Measurements from ENCODE around the gene CDK9.
"Not testable (repeated sequence)": the region's sequence is repeated elsewhere in the genome, so short reads cannot be mapped to it uniquely, and the experiment has no call there.

DNA sequence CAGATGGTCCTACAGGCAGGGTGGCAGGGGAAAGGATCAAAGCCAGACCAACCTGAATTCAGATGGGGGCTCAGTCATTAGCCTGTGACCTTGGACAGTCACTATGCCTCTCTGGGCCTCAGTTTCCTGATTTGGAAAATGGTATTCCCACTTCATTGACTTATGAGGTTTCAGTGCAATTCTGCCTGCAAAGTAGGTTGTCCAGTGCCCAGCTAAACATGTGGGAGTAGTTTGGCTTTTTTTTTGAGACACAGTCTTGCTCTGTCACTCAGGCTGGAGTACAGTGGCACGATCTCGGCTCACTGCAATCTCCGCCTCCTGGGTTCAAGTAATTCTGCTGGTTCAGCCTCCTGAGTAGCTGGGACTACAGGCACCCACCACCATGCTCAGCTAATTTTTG lies 50.7 kb downstream of the CDK9 start:
- TF ChIP-seq BACH2 (CRISPR knock-in tag; IDR thresholded peaks at IDR 0.05; ENCODE audit: borderline replicate concordance); GLIS3 (CRISPR knock-in tag; IDR thresholded peaks at IDR 0.05); PATZ1 (CRISPR knock-in tag; IDR thresholded peaks at IDR 0.05; ENCODE audit: borderline replicate concordance); CSDC2 (CRISPR knock-in tag; IDR thresholded peaks at IDR 0.05); CREB5 (CRISPR knock-in tag; IDR thresholded peaks at IDR 0.05; ENCODE audit: low read depth); SNAI2 (CRISPR knock-in tag; IDR thresholded peaks at IDR 0.05): not testable (repeated sequence)

Measured in SK-N-SH treated with all-trans-retinoic acid at 6 μM for 48 hours (cell line).